OCI-LY3 (cell line): ENCODE measurements around the gene ACOX3.
"Not testable (repeated sequence)": the region's sequence is repeated elsewhere in the genome, so short reads cannot be mapped to it uniquely, and the experiment has no call there.

Experiments
- H2AFZ ChIP-seq: fragments of 200-600, 300-600 bp; shearing (Covaris generic); 2 replicates; pipeline ENCODE4 v1.6.0; 2014; ENCODE audit warnings: antibody characterized with exemption, low read depth, low read length
- H3K27ac ChIP-seq: fragments of 200-600, 300-600 bp; sonication (generic); 2 replicates; pipeline ENCODE4 v1.5.1; 2014; ENCODE audit warnings: mild to moderate bottlenecking, low read length, moderate library complexity, mixed read lengths
- H3K27me3 ChIP-seq: fragments of 200-600, 300-600 bp; sonication (generic); 2 replicates; pipeline ENCODE4 v1.6.1; 2014; ENCODE audit warnings: low read depth, low read length, mixed read lengths
- H3K36me3 ChIP-seq: fragments of 200-600, 300-600 bp; sonication (generic); replicated peaks from 2 replicates; pipeline ENCODE3; 2014; ENCODE audit warnings: low read depth, low read length, mixed read lengths
- H3K4me1 ChIP-seq: fragments of 300-600, 200-600 bp; sonication (generic); 2 replicates; pipeline ENCODE4 v1.6.1; 2014; ENCODE audit warnings: low read length, mixed read lengths
- H3K4me2 ChIP-seq: fragments of 200-600, 300-600 bp; sonication (generic); 2 replicates; pipeline ENCODE4 v1.6.1; 2014; ENCODE audit warnings: low read length, mixed read lengths
- H3K4me3 ChIP-seq: fragments of 300-600, 200-600 bp; sonication (generic); 2 replicates; pipeline ENCODE4 v1.5.1; 2014; ENCODE audit warnings: antibody characterized with exemption, mild to moderate bottlenecking, low read length, moderate library complexity
- H3K79me2 ChIP-seq: fragments of 300-600, 200-600 bp; shearing (Covaris generic); 2 replicates; pipeline ENCODE4 v1.6.1; 2014; ENCODE audit warnings: mild to moderate bottlenecking, low read length, mixed read lengths
- H3K9ac ChIP-seq: fragments of 300-600, 200-600 bp; shearing (Covaris generic); 2 replicates; pipeline ENCODE4 v1.6.0; 2014; ENCODE audit warnings: mild to moderate bottlenecking, low read length, moderate library complexity
- H3K9me3 ChIP-seq: fragments of 200-600, 300-600 bp; shearing (Covaris generic); 2 replicates; pipeline ENCODE4 v1.6.1; 2014; ENCODE audit warnings: low read length, mixed read lengths; ENCODE audit not compliant: insufficient read depth
- H4K20me1 ChIP-seq: fragments of 200-600, 300-600 bp; sonication (generic); 2 replicates; pipeline ENCODE4 v1.6.1; 2016; ENCODE audit warnings: low read length, mixed read lengths; ENCODE audit not compliant: insufficient read depth
- CTCF ChIP-seq: fragments of 200-600, 300-600 bp; sonication (generic); IDR thresholded peaks from 2 replicates; pipeline ENCODE4 v1.5.1; 2014; ENCODE audit warnings: antibody characterized with exemption, low read length, low read depth
- EZH2phosphoT487 ChIP-seq: fragments of 200-600 bp; shearing (Covaris generic); IDR thresholded peaks from 2 replicates; pipeline ENCODE4 v1.6.1; 2018; ENCODE audit warnings: antibody characterized with exemption, mixed run types, low read depth

Gene ACOX3

GRCh38 chr4:8386731-8387130, 53.8 kb downstream of the ACOX3 start:
- Histone ChIP-seq H2AFZ (no peak overlapping the region), H3K4me1 (peaks cover 45% of the 10 kb centered on the region), H4K20me1 (no peaks in the 10 kb centered on the region), H3K79me2 (no peaks in the 10 kb centered on the region), H3K36me3 (peaks cover 19% of the 10 kb centered on the region), H3K27ac (no peak overlapping the region), H3K4me2 (no peak overlapping the region), H3K9ac (no peak overlapping the region), H3K9me3 (no peaks in the 10 kb centered on the region), H3K4me3 (no peak overlapping the region), H3K27me3 (no peaks in the 10 kb centered on the region)
- TF ChIP-seq CTCF = no peak
- TF ChIP-seq EZH2phosphoT487 = no peak

GRCh38 chr4:8386131-8386530, 54.4 kb downstream of the ACOX3 start:
- H3K4me3 ChIP-seq, H3K4me2 ChIP-seq: not testable (repeated sequence)

DNA sequence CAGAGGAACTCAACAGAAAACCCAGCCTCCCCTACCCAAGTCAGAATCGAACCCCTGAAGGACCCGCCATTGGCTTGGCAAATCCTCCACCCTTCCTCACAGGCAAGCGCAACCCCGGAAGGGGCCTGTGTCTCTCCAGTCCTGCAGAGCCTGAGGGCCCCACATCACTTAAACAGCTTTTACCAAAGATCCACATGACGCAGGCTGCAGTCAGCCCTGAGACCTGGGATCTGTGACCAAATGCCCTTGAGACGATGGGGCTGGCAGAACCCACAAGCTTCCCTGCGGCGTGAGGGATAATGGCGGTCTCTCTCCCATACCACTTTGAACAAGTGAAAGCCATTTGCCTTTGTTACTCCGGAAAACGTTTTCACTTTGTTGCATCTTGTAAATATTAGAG, 54.9 kb downstream of the ACOX3 start:
- H3K27me3 ChIP-seq = no peaks in the 10 kb centered on the region
- no peak for TF ChIP-seq CTCF
- TF ChIP-seq EZH2phosphoT487 = no peak
- peak overlapping the region; percentile 24 for H3K27ac ChIP-seq
- H4K20me1 ChIP-seq = no peaks in the 10 kb centered on the region
- peaks cover 34% of the 10 kb centered on the region for H3K4me1 ChIP-seq
- H3K9me3 ChIP-seq = no peaks in the 10 kb centered on the region
- no peak overlapping the region for H2AFZ ChIP-seq
- peaks cover 13% of the 10 kb centered on the region for H3K36me3 ChIP-seq
- no peak overlapping the region for H3K9ac ChIP-seq
- H3K4me2 ChIP-seq = no peak overlapping the region
- H3K4me3 ChIP-seq = no peak overlapping the region
- H3K79me2 ChIP-seq = no peaks in the 10 kb centered on the region

More at GRCh38 chr4:8386131-8386530, 54.4 kb downstream of the ACOX3 start:
- H3K27me3 ChIP-seq, H2AFZ ChIP-seq, H4K20me1 ChIP-seq, H3K27ac ChIP-seq, H3K9ac ChIP-seq, H3K9me3 ChIP-seq, H3K79me2 ChIP-seq: not testable (repeated sequence)
- Histone ChIP-seq H3K36me3 (peaks cover 16% of the 10 kb centered on the region), H3K4me1 (peaks cover 39% of the 10 kb centered on the region)

GRCh38 chr4:8385106-8385505, 55.4 kb downstream of the ACOX3 start:
- no peak overlapping the region for H3K4me2 ChIP-seq
- no peak overlapping the region for H2AFZ ChIP-seq
- peak overlapping the region; percentile 81 for H3K27ac ChIP-seq
- no peaks in the 10 kb centered on the region for H4K20me1 ChIP-seq
- no peaks in the 10 kb centered on the region for H3K79me2 ChIP-seq
- no peak for TF ChIP-seq CTCF
- TF ChIP-seq EZH2phosphoT487 = no peak
- H3K4me1 ChIP-seq = peaks cover 32% of the 10 kb centered on the region
- no peak overlapping the region for H3K9ac ChIP-seq
- no peaks in the 10 kb centered on the region for H3K9me3 ChIP-seq
- H3K36me3 ChIP-seq = peaks cover 9% of the 10 kb centered on the region
- H3K4me3 ChIP-seq = no peak overlapping the region
- no peaks in the 10 kb centered on the region for H3K27me3 ChIP-seq
